WTC11 (cell line): ENCODE results near the gene FAM193A. TPM values are rescaled to one million over a fixed set of nuclear protein-coding genes. Genes with fewer than 3 reads are reported as not detected.

Experiments
- ATAC-seq: fragments of 200-7000 bp; cut with Tn5 transposase; 2 replicates; pipeline ENCODE4 v1.10.0; 2021; ENCODE audit warnings: mild to moderate bottlenecking, moderate library complexity
- CTCF ChIA-PET: fragments of 300-600 bp; sonication (Branson Sonifier 250); formaldehyde crosslinking; loops from one replicate; lab custom pipeline; 2021; ENCODE audit warnings: antibody characterized with exemption; lab: Charles Lee
- POLR2A ChIA-PET: fragments of 350-600 bp; sonication (Branson Sonifier 250); formaldehyde crosslinking; loops from one replicate; lab custom pipeline; 2021; ENCODE audit warnings: antibody characterized with exemption; lab: Charles Lee
- DNase-seq: peaks from one replicate; pipeline ENCODE4 v3.0.0; 2021; ENCODE audit warnings: low spot score
- H3K27ac Mint-ChIP-seq: 2 replicates; pipeline ENCODE4 v1.8.0; 2021; ENCODE audit warnings: mixed read lengths
- H3K27me3 Mint-ChIP-seq: 2 replicates; pipeline ENCODE4 v1.8.0; 2021; ENCODE audit warnings: low read depth, mild to moderate bottlenecking, moderate library complexity, mixed read lengths
- H3K36me3 Mint-ChIP-seq: 2 replicates; pipeline ENCODE4 v1.8.0; 2021; ENCODE audit warnings: mixed read lengths
- H3K4me1 Mint-ChIP-seq: 2 replicates; pipeline ENCODE4 v1.8.0; 2022; ENCODE audit warnings: mixed read lengths
- H3K4me3 Mint-ChIP-seq: 2 replicates; pipeline ENCODE4 v1.8.0; 2021; ENCODE audit warnings: mild to moderate bottlenecking, moderate library complexity, mixed read lengths
- H3K9me3 Mint-ChIP-seq: 2 replicates; pipeline ENCODE4 v1.8.0; 2021; ENCODE audit warnings: mixed read lengths
- ATF6 ChIP-seq: sonication (generic); formaldehyde crosslinking; IDR thresholded peaks from 2 replicates; pipeline ENCODE4 v1.8.1; 2023; ENCODE audit warnings: mild to moderate bottlenecking, missing genetic modification reagents
- CREB1 ChIP-seq: sonication (generic); formaldehyde crosslinking; IDR thresholded peaks from 2 replicates; pipeline ENCODE4 v1.8.0; 2023; ENCODE audit warnings: mild to moderate bottlenecking, missing genetic modification reagents
- CREM ChIP-seq: sonication (generic); formaldehyde crosslinking; IDR thresholded peaks from 2 replicates; pipeline ENCODE4 v1.8.1; 2022; ENCODE audit warnings: mild to moderate bottlenecking, missing genetic modification reagents, moderate library complexity
- E2F1 ChIP-seq: sonication (generic); formaldehyde crosslinking; IDR thresholded peaks from 2 replicates; pipeline ENCODE4 v1.8.0; 2022; ENCODE audit warnings: mild to moderate bottlenecking, missing genetic modification reagents
- ETV6 ChIP-seq: sonication (generic); formaldehyde crosslinking; IDR thresholded peaks from 2 replicates; pipeline ENCODE4 v1.8.1; 2022; ENCODE audit warnings: mild to moderate bottlenecking, missing genetic modification reagents
- FOXP1 ChIP-seq: sonication (generic); formaldehyde crosslinking; IDR thresholded peaks from 2 replicates; pipeline ENCODE4 v1.8.0; 2022; ENCODE audit warnings: missing genetic modification reagents, mild to moderate bottlenecking, moderate library complexity, borderline replicate concordance
- HMGA2 ChIP-seq: fragments of 250-450 bp; sonication (Bioruptor Pico); IDR thresholded peaks from 2 replicates; pipeline ENCODE4 v1.4.0; 2021; ENCODE audit warnings: mild to moderate bottlenecking, moderate library complexity
- JAZF1 ChIP-seq: fragments of 250-450 bp; sonication (Bioruptor Pico); IDR thresholded peaks from 2 replicates; pipeline ENCODE4 v1.9.0; 2021; ENCODE audit warnings: moderate library complexity, mild to moderate bottlenecking, inconsistent platforms
- MAX ChIP-seq: sonication (generic); formaldehyde crosslinking; IDR thresholded peaks from 2 replicates; pipeline ENCODE4 v1.8.0; 2022; ENCODE audit warnings: mild to moderate bottlenecking, missing genetic modification reagents
- RELA ChIP-seq: sonication (generic); formaldehyde crosslinking; IDR thresholded peaks from 2 replicates; pipeline ENCODE4 v1.8.1; 2022; ENCODE audit warnings: missing genetic modification reagents, mild to moderate bottlenecking, borderline replicate concordance
- SMAD4 ChIP-seq: sonication (generic); formaldehyde crosslinking; IDR thresholded peaks from 2 replicates; pipeline ENCODE4 v1.8.0; 2022; ENCODE audit warnings: mild to moderate bottlenecking, missing genetic modification reagents
- SP1 ChIP-seq: sonication (generic); formaldehyde crosslinking; conservative IDR thresholded peaks from 2 replicates; pipeline ENCODE4 v1.8.1; 2022; ENCODE audit warnings: missing genetic modification reagents
- TEAD1 ChIP-seq: sonication (generic); formaldehyde crosslinking; IDR thresholded peaks from 2 replicates; pipeline ENCODE4 v1.8.0; 2022; ENCODE audit warnings: mild to moderate bottlenecking, missing genetic modification reagents
- USF1 ChIP-seq: sonication (generic); formaldehyde crosslinking; IDR thresholded peaks from 2 replicates; pipeline ENCODE4 v1.8.0; 2022; ENCODE audit warnings: mild to moderate bottlenecking, missing genetic modification reagents
- ZNF138 ChIP-seq: sonication (generic); formaldehyde crosslinking; conservative IDR thresholded peaks from 2 replicates; pipeline ENCODE4 v1.8.1; 2022; ENCODE audit warnings: mild to moderate bottlenecking, moderate library complexity, missing genetic modification reagents
- ZNF219 ChIP-seq: sonication (generic); formaldehyde crosslinking; IDR thresholded peaks from 2 replicates; pipeline ENCODE4 v1.8.0; 2023; ENCODE audit warnings: missing genetic modification reagents, mild to moderate bottlenecking, borderline replicate concordance
- ZNF263 ChIP-seq: sonication (generic); formaldehyde crosslinking; IDR thresholded peaks from 2 replicates; pipeline ENCODE4 v1.8.1; 2022; ENCODE audit warnings: low read depth, mild to moderate bottlenecking, moderate library complexity, missing genetic modification reagents
- ZNF317 ChIP-seq: sonication (generic); formaldehyde crosslinking; IDR thresholded peaks from 2 replicates; pipeline ENCODE4 v1.8.1; 2023; ENCODE audit warnings: low read depth, mild to moderate bottlenecking, moderate library complexity, missing genetic modification reagents, borderline replicate concordance
- ZNF396 ChIP-seq: fragments of 250-450 bp; sonication (Bioruptor Pico); IDR thresholded peaks from 2 replicates; pipeline ENCODE4 v1.8.0; 2021; ENCODE audit warnings: mild to moderate bottlenecking, moderate library complexity, borderline replicate concordance
- ZNF416 ChIP-seq: fragments of 250-450 bp; sonication (Bioruptor Pico); IDR thresholded peaks from 2 replicates; pipeline ENCODE4 v1.9.0; 2021; ENCODE audit warnings: mild to moderate bottlenecking, inconsistent platforms
- ZNF512 ChIP-seq: sonication (generic); formaldehyde crosslinking; IDR thresholded peaks from 2 replicates; pipeline ENCODE4 v1.8.1; 2022; ENCODE audit warnings: missing genetic modification reagents, borderline replicate concordance
- ZNF671 ChIP-seq: fragments of 250-450 bp; sonication (Bioruptor Pico); IDR thresholded peaks from 2 replicates; pipeline ENCODE4 v1.8.0; 2021; ENCODE audit warnings: mild to moderate bottlenecking
- total RNA-seq: library from RNA; stranded (reverse); gene quantifications from 3 replicates; pipeline ENCODE4 v1.2.3, GENCODE V29; 2021
- TF ChIP-seq, protein P1 (sequence below): fragments of 250-450 bp; sonication (Bioruptor Pico); IDR thresholded peaks from 2 replicates; pipeline ENCODE4 v1.8.0; 2021; ENCODE audit warnings: mild to moderate bottlenecking
- TF ChIP-seq, protein P2 (sequence below): sonication (generic); formaldehyde crosslinking; IDR thresholded peaks from 2 replicates; pipeline ENCODE4 v1.8.0; 2023; ENCODE audit warnings: missing genetic modification reagents

Gene FAM193A
- total RNA-seq, 1 experiment from 2014 or later: 28.1 TPM

GRCh38 chr4:2487632-2488031 lies 48.8 kb upstream of the FAM193A start:
- TF ChIP-seq RELA (CRISPR knock-in tag) (no peak), HMGA2 (CRISPR knock-in tag) (no peak), ATF6 (no peak), USF1 (no peak), CREB1 (CRISPR knock-in tag) (no peak), MAX (CRISPR knock-in tag) (no peak), FOXP1 (no peak), ZNF317 (CRISPR knock-in tag) (no peak), SP1 (CRISPR knock-in tag) (no peak)
- CTCF ChIA-PET: interaction anchor here (1.2 kb wide), 1 partner anchor 46 kb away, joined by 4 read pairs; no protein-coding TSS in a partner anchor
- H3K4me3 Mint-ChIP-seq: no peak overlapping the region
- POLR2A ChIA-PET: interaction anchor here (0.6 to 0.9 kb wide), 2 partner anchors 48 to 60 kb away, joined by 5 to 6 read pairs; no protein-coding TSS in a partner anchor
- H3K4me1 Mint-ChIP-seq: peaks cover 48% of the 10 kb centered on the region
- H3K27ac Mint-ChIP-seq: peak overlapping the region; percentile 78; the same call in 1 of the 2 replicates
- DNase-seq: no peak
- H3K9me3 Mint-ChIP-seq: no peaks in the 10 kb centered on the region
- no peaks in the 10 kb centered on the region for H3K27me3 Mint-ChIP-seq
- ATAC-seq: no peak
- H3K36me3 Mint-ChIP-seq: peaks cover 26% of the 10 kb centered on the region

- Mint-ChIP-seq H3K9me3 (no peaks in the 10 kb centered on the region), H3K4me3 (no peak overlapping the region), H3K27me3 (no peaks in the 10 kb centered on the region), H3K36me3 (peaks cover 41% of the 10 kb centered on the region), H3K4me1 (peaks cover 38% of the 10 kb centered on the region), H3K27ac (peak overlapping the region; percentile 75)
- CTCF ChIA-PET: no interaction called here
- peak; percentile 54 for ATAC-seq
- peak; percentile 14 for DNase-seq
- POLR2A ChIA-PET: no interaction called here
- TF ChIP-seq ZNF263 (CRISPR knock-in tag) (no peak), ZNF138 (no peak), ETV6 (CRISPR knock-in tag) (no peak), CREM (CRISPR knock-in tag) (no peak), ZNF416 (CRISPR knock-in tag) (no peak), SP1 (CRISPR knock-in tag) (no peak), SMAD4 (CRISPR knock-in tag) (no peak), ZNF671 (CRISPR knock-in tag) (no peak), TEAD1 (no peak), E2F1 (CRISPR knock-in tag) (no peak), CREB1 (CRISPR knock-in tag) (no peak), ZNF512 (CRISPR knock-in tag) (no peak), ZNF219 (no peak), JAZF1 (CRISPR knock-in tag) (no peak), ZNF396 (CRISPR knock-in tag) (no peak)
- TF ChIP-seq, protein P1, sequence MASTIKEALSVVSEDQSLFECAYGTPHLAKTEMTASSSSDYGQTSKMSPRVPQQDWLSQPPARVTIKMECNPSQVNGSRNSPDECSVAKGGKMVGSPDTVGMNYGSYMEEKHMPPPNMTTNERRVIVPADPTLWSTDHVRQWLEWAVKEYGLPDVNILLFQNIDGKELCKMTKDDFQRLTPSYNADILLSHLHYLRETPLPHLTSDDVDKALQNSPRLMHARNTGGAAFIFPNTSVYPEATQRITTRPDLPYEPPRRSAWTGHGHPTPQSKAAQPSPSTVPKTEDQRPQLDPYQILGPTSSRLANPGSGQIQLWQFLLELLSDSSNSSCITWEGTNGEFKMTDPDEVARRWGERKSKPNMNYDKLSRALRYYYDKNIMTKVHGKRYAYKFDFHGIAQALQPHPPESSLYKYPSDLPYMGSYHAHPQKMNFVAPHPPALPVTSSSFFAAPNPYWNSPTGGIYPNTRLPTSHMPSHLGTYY (CRISPR knock-in tag): no peak
- TF ChIP-seq, protein P2, sequence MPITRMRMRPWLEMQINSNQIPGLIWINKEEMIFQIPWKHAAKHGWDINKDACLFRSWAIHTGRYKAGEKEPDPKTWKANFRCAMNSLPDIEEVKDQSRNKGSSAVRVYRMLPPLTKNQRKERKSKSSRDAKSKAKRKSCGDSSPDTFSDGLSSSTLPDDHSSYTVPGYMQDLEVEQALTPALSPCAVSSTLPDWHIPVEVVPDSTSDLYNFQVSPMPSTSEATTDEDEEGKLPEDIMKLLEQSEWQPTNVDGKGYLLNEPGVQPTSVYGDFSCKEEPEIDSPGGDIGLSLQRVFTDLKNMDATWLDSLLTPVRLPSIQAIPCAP (CRISPR knock-in tag): no peak
Measured at GRCh38 chr4:2489081-2489805, 47.2 kb upstream of the FAM193A start.
